GM12878 (cell line): ENCODE measurements around the gene ALOX12. TPM values are rescaled to one million over a fixed set of nuclear protein-coding genes. Genes with fewer than 3 reads are reported as not detected.

Experiments
- ATAC-seq: fragments of 200-7000 bp; cut with Tn5 transposase; 3 replicates; pipeline ENCODE4 v1.9.1; 2020; ENCODE audit warnings: mild to moderate bottlenecking, moderate library complexity
- BruUV-seq: library from RNA; stranded (reverse); fragments of 400-500 nt; replicated peaks from 2 replicates; lab custom pipeline; 2021; lab: Mats Ljungman, UMichigan
- CTCF ChIA-PET: fragments of 300-600 bp; sonication (Branson Sonifier 250); formaldehyde crosslinking; extraction: SDS; loops from one replicate; lab custom pipeline; 2021; ENCODE audit warnings: inconsistent platforms; lab: Yijun Ruan, JAX
- POLR2A ChIA-PET: fragments of 350-600 bp; formaldehyde crosslinking; extraction: SDS; loops from one replicate; lab custom pipeline; 2021; ENCODE audit warnings: inconsistent platforms; lab: Charles Lee
- RAD21 ChIA-PET: fragments of 300-600 bp; sonication (Branson Sonifier 250); formaldehyde crosslinking; loops from one replicate; lab custom pipeline; 2023; ENCODE audit warnings: antibody characterized with exemption; ENCODE audit not compliant: unreplicated experiment; lab: Charles Lee
- SMC1A ChIA-PET: fragments of 300-600 bp; sonication (Branson Sonifier 250); formaldehyde crosslinking; loops from one replicate; lab custom pipeline; 2023; ENCODE audit not compliant: unreplicated experiment, uncharacterized antibody; lab: Charles Lee
- DNase-seq: peaks from one replicate; pipeline ENCODE4 v3.0.0-alpha.2; 2011; ENCODE audit warnings: low read depth, low spot score
- FAIRE-seq: peaks from 3 replicates; lab custom pipeline; 2011; peaks lifted over from hg19 to GRCh38; lab: Jason Lieb, UNC
- H2AFZ ChIP-seq: 2 replicates; pipeline ENCODE4 v1.6.0; 2011; ENCODE audit warnings: low read depth, low read length, control low read depth; ENCODE audit not compliant: control insufficient read depth
- H3K27ac ChIP-seq: 2 replicates; pipeline ENCODE4 v1.5.1; 2011; ENCODE audit warnings: control low read depth; ENCODE audit not compliant: control insufficient read depth, insufficient read depth
- H3K27me3 ChIP-seq, 2 experiments: replicated peaks in 1 of 2; 2 replicates each; pipeline versions ENCODE4 v1.6.0 to v1.6.1; 2011; ENCODE audit warnings: low read length in 1 of 2; ENCODE audit not compliant: control insufficient read depth in 2 of 2, insufficient read depth in 2 of 2
- H3K36me3 ChIP-seq, 2 experiments: 2 replicates each; pipeline ENCODE4 v1.5.1; 2011; ENCODE audit warnings: low read length in 1 of 2; ENCODE audit not compliant: control insufficient read depth in 2 of 2, insufficient read depth in 2 of 2
- H3K4me1 ChIP-seq: 2 replicates; pipeline ENCODE4 v1.6.1; 2011; ENCODE audit warnings: mild to moderate bottlenecking, low read length, moderate library complexity, mixed read lengths; ENCODE audit not compliant: control insufficient read depth, insufficient read depth
- H3K4me2 ChIP-seq: 2 replicates; pipeline ENCODE4 v1.6.0; 2011; ENCODE audit warnings: control low read depth; ENCODE audit not compliant: control insufficient read depth, insufficient read depth
- H3K4me3 ChIP-seq: fragments of 200-600 bp; sonication (generic); 2 replicates; pipeline ENCODE4 v1.5.1; 2016
- H3K79me2 ChIP-seq: 2 replicates; pipeline ENCODE4 v1.6.0; 2011; ENCODE audit warnings: low read length; ENCODE audit not compliant: control insufficient read depth, insufficient read depth
- H3K9ac ChIP-seq: 2 replicates; pipeline ENCODE4 v1.8.0; 2011; ENCODE audit warnings: low read length, control low read depth, mixed read lengths; ENCODE audit not compliant: control insufficient read depth, insufficient read depth
- H3K9me3 ChIP-seq: replicated peaks from 3 replicates; pipeline ENCODE4 v1.5.1; 2011; ENCODE audit warnings: mild to moderate bottlenecking, low read length; ENCODE audit not compliant: control insufficient read depth, insufficient read depth
- H4K20me1 ChIP-seq: 2 replicates; pipeline ENCODE4 v1.6.0; 2011; ENCODE audit not compliant: control insufficient read depth, insufficient read depth
- BACH1 ChIP-seq: fragments of 450-650 bp; IDR thresholded peaks from 2 replicates; pipeline ENCODE4 v1.6.1; 2017; ENCODE audit warnings: mild to moderate bottlenecking, borderline replicate concordance
- CREM ChIP-seq: IDR thresholded peaks from 2 replicates; pipeline ENCODE4 v1.6.1; 2014; ENCODE audit warnings: antibody characterized with exemption, low read depth
- EP300 ChIP-seq, 2 experiments: fragments of 150-350 bp in 1 of 2; IDR thresholded peaks; 2 replicates each; pipeline ENCODE4 v1.6.1; 2011 to 2012; ENCODE audit warnings: low read depth in 2 of 2, low read length in 2 of 2, borderline replicate concordance in 1 of 2, improper control_type of control experiment in 1 of 2, inconsistent platforms in 1 of 2; ENCODE audit not compliant: control insufficient read depth in 1 of 2
- HDAC2 ChIP-seq: fragments of 200-600 bp; sonication (generic); IDR thresholded peaks from 2 replicates; pipeline ENCODE4 v1.6.1; 2017
- IKZF1 ChIP-seq: fragments of 450-650 bp; conservative IDR thresholded peaks from 2 replicates; pipeline ENCODE4 v1.6.1; 2017; ENCODE audit warnings: antibody characterized with exemption, mild to moderate bottlenecking
- IKZF2 ChIP-seq, 2 experiments: fragments of 450-650 bp; IDR thresholded peaks; 2 replicates each; pipeline ENCODE4 v1.6.1; 2017; ENCODE audit warnings: mild to moderate bottlenecking in 2 of 2, moderate library complexity in 2 of 2
- NR2C1 ChIP-seq: fragments of 450-650 bp; IDR thresholded peaks from 2 replicates; pipeline ENCODE4 v1.6.1; 2017; ENCODE audit warnings: antibody characterized with exemption, mild to moderate bottlenecking, moderate library complexity
- PAX8 ChIP-seq: fragments of 450-650 bp; IDR thresholded peaks from 2 replicates; pipeline ENCODE4 v1.6.1; 2017; ENCODE audit warnings: mild to moderate bottlenecking, moderate library complexity
- RELA ChIP-seq: fragments of 450-650 bp; IDR thresholded peaks from 2 replicates; pipeline ENCODE4 v1.8.0; 2014; ENCODE audit warnings: borderline replicate concordance; ENCODE audit not compliant: partially characterized antibody
- SRF ChIP-seq, 2 experiments: IDR thresholded peaks; 2 replicates each; pipeline ENCODE4 v1.6.1; 2011; ENCODE audit warnings: low read depth in 2 of 2, low read length in 2 of 2, mild to moderate bottlenecking in 1 of 2, moderate library complexity in 1 of 2
- TBL1XR1 ChIP-seq: IDR thresholded peaks from 2 replicates; pipeline ENCODE4 v1.6.1; 2012; ENCODE audit warnings: low read depth, low read length, improper control_type of control experiment
- ZNF24 ChIP-seq: fragments of 450-650 bp; IDR thresholded peaks from 2 replicates; pipeline ENCODE4 v1.6.1; 2017; ENCODE audit warnings: antibody characterized with exemption, mild to moderate bottlenecking
- ZNF622 ChIP-seq: fragments of 450-650 bp; IDR thresholded peaks from 2 replicates; pipeline ENCODE4 v1.6.1; 2017; ENCODE audit warnings: mild to moderate bottlenecking, inconsistent platforms
- WGBS: methylation state at CpG from one replicate; pipeline ENCODE4 v1.1.6; 2016; ENCODE audit warnings: low lambda C conversion rate; ENCODE audit not compliant: insufficient replicate concordance, insufficient coverage; ENCODE audit errors: missing lambda C conversion rate; 5-methylcytosine and 5-hydroxymethylcytosine counted together
- in situ Hi-C: fragments of 300-500 bp; cut with MboI; formaldehyde crosslinking; loops from 9 replicates; pipeline ENCODE4 v1.14.3; 2018; ENCODE audit warnings: mixed read lengths
- intact Hi-C: fragments of 100-400 bp; cut with micrococcal nuclease; formaldehyde crosslinking; loops from one replicate; pipeline ENCODE4 v1.14.2; 2022; ENCODE audit not compliant: unreplicated experiment
- microRNA counts: library from miRNA; unstranded; fragments of <30 nt; microRNA quantifications from one replicate; lab custom pipeline; 2016
- polyA plus RNA-seq, 11 experiments: library from polyadenylated mRNA; depleted of rRNA in 4 of 11; unstranded in 6 of 11; stranded (reverse) in 5 of 11; fragments of >200 nt; fragmentation: Nextera tagmentation in 4 of 11; fragmentation: Illumina TruSeq in 1 of 11; extraction: Ambion mirVana in 4 of 11; extraction: Trizol in 1 of 11; gene quantifications; 1 replicate in 1 of 11; 2 replicates in 10 of 11; pipeline versions ENCODE4 v1.2.1 to v1.2.3, GENCODE V29; 2011 to 2016; ENCODE audit warnings: inconsistent platforms in 2 of 11, missing spikeins in 2 of 11, low read depth in 1 of 11
- small RNA-seq: library from RNA; depleted of rRNA; stranded (forward); fragments of <200 nt; gene quantifications from one replicate; pipeline ENCODE3, GENCODE V24; 2014
- total RNA-seq, 4 experiments: library from RNA; depleted of rRNA in 3 of 4; stranded (reverse); fragments of >200 nt in 3 of 4; fragmentation: Illumina TruSeq in 1 of 4; extraction: Trizol in 1 of 4; gene quantifications; 2 replicates each; pipeline versions ENCODE4 v1.2.1 to v1.2.3, GENCODE V29; 2013 to 2021
- TF ChIP-seq, protein P1 (sequence below): fragments of 450-650 bp; IDR thresholded peaks from 2 replicates; pipeline ENCODE4 v1.6.1; 2016; ENCODE audit warnings: mild to moderate bottlenecking
- TF ChIP-seq, protein P2 (sequence below): IDR thresholded peaks from 2 replicates; pipeline ENCODE4 v1.6.1; 2012; ENCODE audit warnings: low read depth, low read length, improper control_type of control experiment

The ALOX12 gene
- total and polyA plus RNA-seq, 10 of the 15 experiments (the other 5 are each of a cell fraction or from before 2014, with no cell fraction given), result 0.23 to 0.82 (median 0.58) TPM; not detected in 6

DNA sequence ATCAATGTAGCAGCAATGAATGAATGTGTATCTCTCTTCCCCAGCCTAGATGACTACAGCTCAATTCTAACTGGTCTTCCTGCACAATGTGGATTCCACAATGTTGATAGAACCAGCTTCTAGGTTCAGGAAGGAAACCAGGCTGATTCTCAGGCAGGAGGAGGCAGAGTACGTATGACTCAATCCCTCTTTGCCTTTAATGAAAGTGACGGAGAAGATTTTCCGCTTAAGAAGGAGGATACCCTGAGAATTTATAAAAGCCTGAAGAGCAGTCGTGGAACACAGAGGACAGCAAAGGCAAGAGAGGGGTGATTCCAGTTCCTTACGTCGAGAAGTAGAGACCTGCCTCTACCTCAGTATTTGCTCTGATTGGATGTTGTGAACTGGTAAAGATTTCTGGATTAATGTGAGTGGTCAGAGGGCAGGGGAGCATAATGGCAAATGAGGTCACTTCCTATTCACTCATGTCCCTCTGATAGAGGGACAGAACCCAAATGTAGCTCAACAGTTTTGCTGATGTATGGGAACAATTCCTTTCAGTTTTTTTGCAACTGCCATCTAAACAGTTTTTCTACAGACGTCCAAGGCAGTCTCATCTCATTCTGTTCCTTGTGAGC, 63.1 kb downstream of the ALOX12 start:
- no peak for TF ChIP-seq BACH1
- no peak for TF ChIP-seq NR2C1
- TF ChIP-seq PAX8, result no peak
- TF ChIP-seq TBL1XR1, result no peak
- TF ChIP-seq EP300 (IDR thresholded peaks at IDR 0.05; ENCODE audit: borderline replicate concordance in 1 of 2, control insufficient read depth in 1 of 2, low read depth in 2 of 2, low read length in 2 of 2), result no peak
- no peak for TF ChIP-seq SRF (IDR thresholded peaks at IDR 0.05; ENCODE audit: low read depth in 2 of 2, low read length in 2 of 2)
- TF ChIP-seq ZNF24, result no peak
- TF ChIP-seq, protein P1, sequence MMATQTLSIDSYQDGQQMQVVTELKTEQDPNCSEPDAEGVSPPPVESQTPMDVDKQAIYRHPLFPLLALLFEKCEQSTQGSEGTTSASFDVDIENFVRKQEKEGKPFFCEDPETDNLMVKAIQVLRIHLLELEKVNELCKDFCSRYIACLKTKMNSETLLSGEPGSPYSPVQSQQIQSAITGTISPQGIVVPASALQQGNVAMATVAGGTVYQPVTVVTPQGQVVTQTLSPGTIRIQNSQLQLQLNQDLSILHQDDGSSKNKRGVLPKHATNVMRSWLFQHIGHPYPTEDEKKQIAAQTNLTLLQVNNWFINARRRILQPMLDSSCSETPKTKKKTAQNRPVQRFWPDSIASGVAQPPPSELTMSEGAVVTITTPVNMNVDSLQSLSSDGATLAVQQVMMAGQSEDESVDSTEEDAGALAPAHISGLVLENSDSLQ, result no peak
- TF ChIP-seq IKZF2 (IDR thresholded peaks at IDR 0.05), result no peak
- TF ChIP-seq IKZF1, result no peak
- TF ChIP-seq, protein P2, sequence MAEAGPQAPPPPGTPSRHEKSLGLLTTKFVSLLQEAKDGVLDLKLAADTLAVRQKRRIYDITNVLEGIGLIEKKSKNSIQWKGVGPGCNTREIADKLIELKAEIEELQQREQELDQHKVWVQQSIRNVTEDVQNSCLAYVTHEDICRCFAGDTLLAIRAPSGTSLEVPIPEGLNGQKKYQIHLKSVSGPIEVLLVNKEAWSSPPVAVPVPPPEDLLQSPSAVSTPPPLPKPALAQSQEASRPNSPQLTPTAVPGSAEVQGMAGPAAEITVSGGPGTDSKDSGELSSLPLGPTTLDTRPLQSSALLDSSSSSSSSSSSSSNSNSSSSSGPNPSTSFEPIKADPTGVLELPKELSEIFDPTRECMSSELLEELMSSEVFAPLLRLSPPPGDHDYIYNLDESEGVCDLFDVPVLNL, result no peak
- no peak for TF ChIP-seq HDAC2
- no peak for TF ChIP-seq CREM
- TF ChIP-seq RELA, result no peak
- no peak for TF ChIP-seq ZNF622
- H3K4me3 ChIP-seq, result no peak overlapping the region
- H3K36me3 ChIP-seq, result no peaks in the 10 kb centered on the region
- DNase-seq (no peak), ATAC-seq (no peak), FAIRE-seq (no peak)
- POLR2A ChIA-PET, result no interaction called here
- RAD21 ChIA-PET, result interaction anchor here (1.1 kb wide), 2 partner anchors 74 to 88 kb away, joined by 3 read pairs; no protein-coding TSS in a partner anchor
- no peaks in the 10 kb centered on the region for H3K27me3 ChIP-seq
- H3K9me3 ChIP-seq, result no peaks in the 10 kb centered on the region
- 59% methylated on average over 7 of the region's 7 CpGs for WGBS
- CTCF ChIA-PET, result interaction anchor here (1.3 to 21.9 kb wide), 3 partner anchors 13 to 148 kb away, joined by 7 to 590 read pairs (median 9); no protein-coding TSS in a partner anchor
- H3K27ac ChIP-seq, result no peak overlapping the region
- intact Hi-C loops (no loop called here), in situ Hi-C loops (no loop called here)
- SMC1A ChIA-PET, result no interaction called here
- H3K79me2 ChIP-seq, result no peaks in the 10 kb centered on the region
- no peak overlapping the region for H2AFZ ChIP-seq
- BruUV-seq, result no TSS peak
- H3K9ac ChIP-seq, result no peak overlapping the region
- H3K4me1 ChIP-seq, result no peaks in the 10 kb centered on the region
- H3K4me2 ChIP-seq, result no peak overlapping the region
- no peaks in the 10 kb centered on the region for H4K20me1 ChIP-seq

MicroRNAs within 50 kb of the gene (microRNA counts, 767-probe panel; counts per million panel counts)
- microRNA hsa-miR-195-5p (lab: Ali Mortazavi, UCI), result 1,244 counts per million, percentile 41 among the panel's probes with 10 or more counts
- microRNA hsa-miR-497-5p (lab: Ali Mortazavi, UCI), result 1,346 counts per million, percentile 48 among the panel's probes with 10 or more counts

Small RNA genes lying within 50 kb of the gene (small RNA-seq; reads per million reads assigned to genes)
- not detected for gene AC120057.1

Other genes starting within 250 kb of the ALOX12 start
Only the 7 nearest of the 15 such genes appear.
- not detected in 2 replicates for gene TEKT1, start 164.3 kb upstream of the ALOX12 start, total RNA-seq (2014; rRNA removed)
- not detected in 2 replicates for gene TEKT1, start 164.3 kb upstream of the ALOX12 start, total RNA-seq (2014; rRNA removed; fragmentation: Illumina TruSeq; extraction: Trizol)
- gene TEKT1, start 164.3 kb upstream of the ALOX12 start, total RNA-seq (2021), result not detected in 2 replicates
- not detected in 2 replicates for gene TEKT1, start 164.3 kb upstream of the ALOX12 start, polyA plus RNA-seq (2011; rRNA removed)
- gene TEKT1, start 164.3 kb upstream of the ALOX12 start, polyA plus RNA-seq (2014; fragmentation: Illumina TruSeq; extraction: Trizol), result not detected in 2 replicates
- not detected for gene TEKT1, start 164.3 kb upstream of the ALOX12 start, polyA plus RNA-seq (2014; fragmentation: Nextera tagmentation; extraction: Ambion mirVana)
- not detected in 2 replicates for gene TEKT1, start 164.3 kb upstream of the ALOX12 start, polyA plus RNA-seq (2014; rRNA removed)
- not detected for gene TEKT1, start 164.3 kb upstream of the ALOX12 start, polyA plus RNA-seq (2016; fragmentation: Nextera tagmentation; extraction: Ambion mirVana)
- gene RNASEK, start 16.6 kb downstream of the ALOX12 start, total RNA-seq (2014; rRNA removed), result 247 and 253 TPM in 2 replicates
- gene RNASEK, start 16.6 kb downstream of the ALOX12 start, total RNA-seq (2014; rRNA removed; fragmentation: Illumina TruSeq; extraction: Trizol), result 96.6 and 106 TPM in 2 replicates
- gene RNASEK, start 16.6 kb downstream of the ALOX12 start, total RNA-seq (2021), result 171 and 175 TPM in 2 replicates
- gene RNASEK, start 16.6 kb downstream of the ALOX12 start, polyA plus RNA-seq (2011; rRNA removed), result 54.4 and 97.4 TPM in 2 replicates
- gene RNASEK, start 16.6 kb downstream of the ALOX12 start, polyA plus RNA-seq (2014; fragmentation: Illumina TruSeq; extraction: Trizol), result 87.0 and 218 TPM in 2 replicates
- gene RNASEK, start 16.6 kb downstream of the ALOX12 start, polyA plus RNA-seq (2014; fragmentation: Nextera tagmentation; extraction: Ambion mirVana), result 100 to 1,000 TPM; 108 to 150 TPM
- 202 and 223 TPM in 2 replicates for gene RNASEK, start 16.6 kb downstream of the ALOX12 start, polyA plus RNA-seq (2014; rRNA removed)
- gene RNASEK, start 16.6 kb downstream of the ALOX12 start, polyA plus RNA-seq (2016; fragmentation: Nextera tagmentation; extraction: Ambion mirVana), result 100 to 1,000 TPM; 342 to 345 TPM
- 0.06 and 0.22 TPM in 2 replicates for gene BCL6B, start 27.0 kb downstream of the ALOX12 start, total RNA-seq (2014; rRNA removed)
- 0.09 and 0.18 TPM in 2 replicates for gene BCL6B, start 27.0 kb downstream of the ALOX12 start, total RNA-seq (2014; rRNA removed; fragmentation: Illumina TruSeq; extraction: Trizol)
- 0.56 and 0.85 TPM in 2 replicates for gene BCL6B, start 27.0 kb downstream of the ALOX12 start, total RNA-seq (2021)
- 0.10 and 0.12 TPM in 2 replicates for gene BCL6B, start 27.0 kb downstream of the ALOX12 start, polyA plus RNA-seq (2011; rRNA removed)
- gene BCL6B, start 27.0 kb downstream of the ALOX12 start, polyA plus RNA-seq (2014; fragmentation: Illumina TruSeq; extraction: Trizol), result 0.05 and 0.15 TPM in 2 replicates
- gene BCL6B, start 27.0 kb downstream of the ALOX12 start, polyA plus RNA-seq (2014; fragmentation: Nextera tagmentation; extraction: Ambion mirVana), result under 1 TPM; 0.09 to 0.11 TPM
- 0.08 and 0.14 TPM in 2 replicates for gene BCL6B, start 27.0 kb downstream of the ALOX12 start, polyA plus RNA-seq (2014; rRNA removed)
- under 1 TPM in 1 of 2 experiments, not detected in 1; 0.32 TPM for gene BCL6B, start 27.0 kb downstream of the ALOX12 start, polyA plus RNA-seq (2016; fragmentation: Nextera tagmentation; extraction: Ambion mirVana)
- 2.6 and 2.7 TPM in 2 replicates for gene SLC16A13, start 40.0 kb downstream of the ALOX12 start, total RNA-seq (2014; rRNA removed)
- gene SLC16A13, start 40.0 kb downstream of the ALOX12 start, total RNA-seq (2014; rRNA removed; fragmentation: Illumina TruSeq; extraction: Trizol), result 2.1 and 2.3 TPM in 2 replicates
- 11.9 and 12.1 TPM in 2 replicates for gene SLC16A13, start 40.0 kb downstream of the ALOX12 start, total RNA-seq (2021)
- gene SLC16A13, start 40.0 kb downstream of the ALOX12 start, polyA plus RNA-seq (2011; rRNA removed), result 0.81 and 1.7 TPM in 2 replicates
- gene SLC16A13, start 40.0 kb downstream of the ALOX12 start, polyA plus RNA-seq (2014; fragmentation: Illumina TruSeq; extraction: Trizol), result 2.9 and 4.0 TPM in 2 replicates
- gene SLC16A13, start 40.0 kb downstream of the ALOX12 start, polyA plus RNA-seq (2014; fragmentation: Nextera tagmentation; extraction: Ambion mirVana), result under 1 TPM; 0.34 to 0.46 TPM
- gene SLC16A13, start 40.0 kb downstream of the ALOX12 start, polyA plus RNA-seq (2014; rRNA removed), result 5.6 TPM in 2 replicates
- 1 to 10 TPM; 5.9 to 6.8 TPM for gene SLC16A13, start 40.0 kb downstream of the ALOX12 start, polyA plus RNA-seq (2016; fragmentation: Nextera tagmentation; extraction: Ambion mirVana)
- 1.1 and 1.8 TPM in 2 replicates for gene SLC16A11, start 48.0 kb downstream of the ALOX12 start, total RNA-seq (2014; rRNA removed)
- gene SLC16A11, start 48.0 kb downstream of the ALOX12 start, total RNA-seq (2014; rRNA removed; fragmentation: Illumina TruSeq; extraction: Trizol), result 0.28 and 0.72 TPM in 2 replicates
- gene SLC16A11, start 48.0 kb downstream of the ALOX12 start, total RNA-seq (2021), result 2.0 and 2.7 TPM in 2 replicates
- gene SLC16A11, start 48.0 kb downstream of the ALOX12 start, polyA plus RNA-seq (2011; rRNA removed), result 0.11 TPM in 1 of 2 replicates, not detected in the other
- gene SLC16A11, start 48.0 kb downstream of the ALOX12 start, polyA plus RNA-seq (2014; fragmentation: Illumina TruSeq; extraction: Trizol), result 0.15 TPM in 1 of 2 replicates, not detected in the other
- under 1 TPM; 0.24 to 0.35 TPM for gene SLC16A11, start 48.0 kb downstream of the ALOX12 start, polyA plus RNA-seq (2014; fragmentation: Nextera tagmentation; extraction: Ambion mirVana)
- gene SLC16A11, start 48.0 kb downstream of the ALOX12 start, polyA plus RNA-seq (2014; rRNA removed), result 1.5 and 1.6 TPM in 2 replicates
- 1 to 10 TPM in 1 of 2 experiments, under 1 TPM in 1; 0.97 to 1.1 TPM for gene SLC16A11, start 48.0 kb downstream of the ALOX12 start, polyA plus RNA-seq (2016; fragmentation: Nextera tagmentation; extraction: Ambion mirVana)
- not detected in 2 replicates for gene CLEC10A, start 84.2 kb downstream of the ALOX12 start, total RNA-seq (2014; rRNA removed)
- not detected in 2 replicates for gene CLEC10A, start 84.2 kb downstream of the ALOX12 start, total RNA-seq (2014; rRNA removed; fragmentation: Illumina TruSeq; extraction: Trizol)
- not detected in 2 replicates for gene CLEC10A, start 84.2 kb downstream of the ALOX12 start, total RNA-seq (2021)
- not detected in 2 replicates for gene CLEC10A, start 84.2 kb downstream of the ALOX12 start, polyA plus RNA-seq (2011; rRNA removed)
- gene CLEC10A, start 84.2 kb downstream of the ALOX12 start, polyA plus RNA-seq (2014; fragmentation: Illumina TruSeq; extraction: Trizol), result not detected in 2 replicates
- gene CLEC10A, start 84.2 kb downstream of the ALOX12 start, polyA plus RNA-seq (2014; fragmentation: Nextera tagmentation; extraction: Ambion mirVana), result not detected
- gene CLEC10A, start 84.2 kb downstream of the ALOX12 start, polyA plus RNA-seq (2014; rRNA removed), result not detected in 2 replicates
- gene CLEC10A, start 84.2 kb downstream of the ALOX12 start, polyA plus RNA-seq (2016; fragmentation: Nextera tagmentation; extraction: Ambion mirVana), result not detected
- not detected in 2 replicates for gene ASGR2, start 118.8 kb downstream of the ALOX12 start, total RNA-seq (2014; rRNA removed)
- not detected in 2 replicates for gene ASGR2, start 118.8 kb downstream of the ALOX12 start, total RNA-seq (2014; rRNA removed; fragmentation: Illumina TruSeq; extraction: Trizol)
- gene ASGR2, start 118.8 kb downstream of the ALOX12 start, total RNA-seq (2021), result 0.37 TPM in 1 of 2 replicates, not detected in the other
- gene ASGR2, start 118.8 kb downstream of the ALOX12 start, polyA plus RNA-seq (2011; rRNA removed), result 0.17 TPM in 1 of 2 replicates, not detected in the other
- gene ASGR2, start 118.8 kb downstream of the ALOX12 start, polyA plus RNA-seq (2014; fragmentation: Illumina TruSeq; extraction: Trizol), result not detected in 2 replicates
- not detected for gene ASGR2, start 118.8 kb downstream of the ALOX12 start, polyA plus RNA-seq (2014; fragmentation: Nextera tagmentation; extraction: Ambion mirVana)
- not detected in 2 replicates for gene ASGR2, start 118.8 kb downstream of the ALOX12 start, polyA plus RNA-seq (2014; rRNA removed)
- not detected for gene ASGR2, start 118.8 kb downstream of the ALOX12 start, polyA plus RNA-seq (2016; fragmentation: Nextera tagmentation; extraction: Ambion mirVana)